GM12864 (cell line): ENCODE data around the gene RPP38.

Source experiments
- DNase-seq: peaks from one replicate; pipeline ENCODE4 v3.0.0-alpha.2; 2011; ENCODE audit warnings: low read depth
- H3K4me3 ChIP-seq: 2 replicates; pipeline ENCODE4 v1.5.1; 2011; ENCODE audit warnings: mild to moderate bottlenecking, low read depth, low read length, control low read depth
- CTCF ChIP-seq: IDR thresholded peaks from 2 replicates; pipeline ENCODE4 v1.5.1; 2011; ENCODE audit warnings: low read depth, mild to moderate bottlenecking, moderate library complexity, low read length, control low read depth, inconsistent platforms; ENCODE audit errors: missing control alignments

RPP38 gene

GRCh38 chr10:15147594-15148392 lies 50.6 kb downstream of the RPP38 start:
- DNase-seq = no peak
- H3K4me3 ChIP-seq = no peak overlapping the region
- no peak for TF ChIP-seq CTCF

GRCh38 chr10:15149042-15149771 lies 52.1 kb downstream of the RPP38 start:
- no peak for DNase-seq
- no peak for TF ChIP-seq CTCF
- H3K4me3 ChIP-seq = no peak overlapping the region

DNA sequence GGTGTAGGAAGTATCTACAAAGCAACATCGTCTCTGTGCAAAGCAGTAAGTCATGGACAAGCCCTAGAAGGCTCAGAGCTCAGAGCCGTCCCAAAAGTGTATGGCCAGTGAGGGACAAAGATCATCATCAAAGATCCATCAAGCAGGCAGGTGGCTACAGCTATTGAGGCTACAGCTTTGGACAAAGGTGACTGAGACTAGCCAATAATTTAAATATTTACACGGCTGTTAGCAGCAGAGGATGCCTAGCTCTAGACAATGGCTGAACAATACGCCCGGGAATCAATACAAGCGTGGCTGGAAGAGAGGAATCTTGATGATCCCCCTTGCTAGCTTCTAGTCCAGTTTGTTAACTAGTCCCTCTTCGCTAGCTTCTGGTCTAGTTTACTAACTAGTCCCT lies 53.4 kb downstream of the RPP38 start:
- DNase-seq = no peak
- no peak for TF ChIP-seq CTCF

DNA sequence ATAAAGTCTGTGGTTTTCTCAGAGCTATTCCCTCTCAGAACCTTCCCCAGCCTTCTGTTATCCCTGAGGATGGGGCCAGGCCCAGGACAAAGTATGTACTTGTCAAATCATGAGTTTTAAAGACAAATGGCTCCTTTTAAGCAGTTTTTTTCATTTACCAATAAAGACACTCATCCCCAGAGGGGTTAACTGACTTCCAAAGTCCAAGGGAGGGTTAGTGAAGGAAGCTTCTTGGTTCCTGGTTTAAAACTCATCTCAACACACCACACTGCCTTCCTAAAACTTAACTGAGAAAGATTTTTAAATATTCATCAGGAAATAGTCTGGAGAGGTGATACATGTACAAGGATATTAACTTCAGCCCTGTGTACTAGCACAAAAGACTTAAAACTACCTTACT lies 55.4 kb downstream of the RPP38 start:
- no peak for TF ChIP-seq CTCF
- no peak for DNase-seq
- H3K4me3 ChIP-seq = no peak overlapping the region

More for the DNA sequence above, 53.4 kb downstream of the RPP38 start:
- no peak overlapping the region for H3K4me3 ChIP-seq
